NCI-H82 treated with DMSO at 0.1 percent for 48 hours (cell line): ENCODE measurements around the gene YIPF3.

Experiments
- DNase-seq: peaks from one replicate; lab custom pipeline; 2025; ENCODE audit not compliant: unreplicated experiment; lab: John Stamatoyannopoulos, UW

The YIPF3 gene

GRCh38 chr6:43493833-43494232 lies 22.9 kb downstream of the YIPF3 start:
- no peak for DNase-seq

GRCh38 chr6:43493230-43493629 lies 23.5 kb downstream of the YIPF3 start:
- DNase-seq: no peak

GRCh38 chr6:43492673-43493072 lies 24.1 kb downstream of the YIPF3 start:
- no peak for DNase-seq

DNA sequence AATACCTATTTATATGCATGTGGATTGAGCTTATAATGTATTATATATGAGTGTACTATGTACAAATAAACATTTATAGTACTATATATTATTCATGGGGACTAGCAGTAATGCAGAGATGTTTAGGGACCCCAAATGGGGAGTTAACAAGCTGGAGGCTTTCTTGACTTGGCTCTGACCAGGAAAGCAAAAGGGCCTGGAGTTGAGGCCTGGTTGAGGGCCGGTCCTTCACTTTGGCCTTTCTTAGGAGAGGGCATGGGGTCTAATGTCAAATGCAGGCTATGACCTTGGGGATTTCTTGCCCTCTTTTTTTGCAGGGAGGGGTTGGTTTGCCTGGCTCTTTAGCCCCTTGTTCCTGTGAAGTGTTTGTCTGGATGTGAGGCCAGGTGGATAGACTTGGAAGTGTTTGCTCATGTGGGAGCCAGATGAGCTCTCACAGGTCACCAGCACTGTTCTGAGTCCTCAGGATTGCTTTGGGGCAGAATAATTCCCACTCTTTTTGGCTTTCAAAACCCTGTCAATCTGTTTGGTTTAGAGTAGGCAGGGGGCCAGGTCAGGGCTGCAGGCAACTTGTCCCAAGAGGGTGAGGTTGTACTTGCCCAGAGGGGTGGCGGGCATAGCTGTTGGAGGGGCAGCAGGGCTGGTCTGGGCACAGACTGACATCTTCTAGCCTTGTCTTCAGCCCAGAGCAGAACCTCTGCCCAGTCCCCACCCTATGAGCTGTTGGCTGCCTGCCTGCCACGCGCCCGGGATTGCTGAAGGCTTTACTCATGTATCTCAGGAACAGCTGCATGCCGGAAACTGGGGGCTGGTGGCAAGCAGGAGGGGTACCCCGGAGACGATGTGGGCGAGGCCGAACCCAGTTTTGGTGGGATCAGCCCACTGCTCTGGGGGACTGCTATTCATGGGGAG lies 24.7 kb downstream of the YIPF3 start:
- DNase-seq: no peak

- DNase-seq: no peak
Observed at GRCh38 chr6:43490523-43490939, 26.2 kb downstream of the YIPF3 start.

DNA sequence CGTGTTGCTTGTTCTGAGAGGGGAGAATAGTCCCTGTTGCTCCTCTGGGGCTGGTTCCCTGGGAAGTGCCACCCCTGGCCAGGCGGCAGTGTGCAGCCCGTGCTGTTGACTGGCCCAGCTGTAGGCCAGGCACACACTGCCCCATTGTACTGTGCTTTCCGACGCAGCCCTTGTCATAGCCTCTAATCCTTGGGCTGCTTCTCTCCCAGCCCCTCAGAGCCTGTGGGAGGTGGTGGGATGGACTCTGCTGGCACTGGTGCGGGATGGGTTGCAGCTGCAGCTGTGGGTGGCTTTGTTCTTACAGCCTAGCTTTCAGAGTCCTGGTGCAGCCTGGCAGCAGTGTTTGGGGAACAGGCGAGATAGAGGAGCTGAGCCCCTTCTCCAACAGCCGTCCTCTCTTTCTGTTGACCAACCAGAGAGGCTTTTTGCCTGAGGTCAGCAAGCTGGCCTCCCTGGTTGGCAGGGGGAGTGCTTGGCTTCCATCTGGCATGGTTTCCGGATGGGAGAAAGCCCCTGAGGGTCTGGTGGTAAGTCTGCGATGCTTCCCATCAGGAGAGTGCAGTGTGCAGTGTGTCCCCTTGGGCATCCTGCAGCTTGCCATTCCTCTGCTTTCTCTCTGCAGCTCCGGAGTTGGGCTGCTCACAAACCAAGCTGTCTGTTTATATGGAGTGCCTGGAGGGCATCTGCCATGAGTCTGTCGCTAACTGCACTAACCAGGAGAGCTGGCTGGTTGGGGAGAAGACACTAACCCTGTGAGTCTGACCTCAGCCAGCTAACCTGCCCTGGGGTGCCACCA lies 27.3 kb downstream of the YIPF3 start:
- DNase-seq: no peak

- no peak for DNase-seq
Observed at GRCh38 chr6:43488667-43489276, 28.0 kb downstream of the YIPF3 start.

- DNase-seq: no peak
Observed at GRCh38 chr6:43481591-43482236, 35.0 kb downstream of the YIPF3 start.

GRCh38 chr6:43481075-43481474 lies 35.7 kb downstream of the YIPF3 start:
- no peak for DNase-seq

- DNase-seq: no peak
Observed at GRCh38 chr6:43478008-43478372, 38.7 kb downstream of the YIPF3 start.

- peak; percentile 59 for DNase-seq
Observed at GRCh38 chr6:43477235-43478007, 39.3 kb downstream of the YIPF3 start, which contains the start of gene TJAP1. Gene TJAP1, plus strand, starts transcription at chr6:43477570. Its CDS starts 21,432 bp downstream, at chr6:43499002.

DNA sequence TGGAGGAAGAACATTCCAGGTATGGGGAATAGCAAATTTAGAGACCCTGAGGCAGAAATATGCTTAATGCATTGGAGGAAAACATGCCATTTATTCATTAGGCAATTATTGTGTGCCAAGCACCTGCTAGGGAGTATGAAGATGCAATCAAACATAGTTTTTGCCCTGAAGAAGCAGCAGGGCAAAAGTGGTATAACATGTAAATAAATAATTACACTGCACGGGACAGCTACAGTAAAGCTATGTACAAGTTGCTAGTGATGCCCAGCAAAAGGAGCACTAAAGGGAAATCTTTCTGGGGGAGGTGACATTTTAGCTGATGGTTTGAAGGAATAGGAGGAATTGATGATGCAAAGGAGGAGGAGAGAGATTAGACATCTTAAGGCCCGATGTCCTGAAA lies 40.0 kb downstream of the YIPF3 start:
- no peak for DNase-seq

DNA sequence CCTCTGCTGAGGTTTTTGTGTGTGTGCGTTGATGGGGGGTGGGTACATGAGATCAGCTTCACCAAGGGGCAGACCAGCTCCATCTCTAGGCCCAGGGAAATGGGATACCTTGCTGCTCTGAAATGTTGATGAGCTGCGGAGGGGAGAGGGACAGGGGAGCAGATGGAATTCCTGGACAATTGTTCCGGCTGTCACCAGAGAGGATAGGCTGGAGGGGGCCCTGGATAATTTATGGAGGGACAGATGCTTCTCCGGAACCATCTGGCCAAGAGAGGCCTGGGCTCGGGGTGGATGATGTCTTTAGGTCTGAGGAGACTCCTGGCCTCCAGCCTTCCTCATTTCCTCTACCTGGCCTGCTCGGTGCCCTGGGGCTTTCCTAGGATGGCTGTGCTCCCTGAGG lies 41.2 kb downstream of the YIPF3 start:
- DNase-seq: peak; percentile 71

DNA sequence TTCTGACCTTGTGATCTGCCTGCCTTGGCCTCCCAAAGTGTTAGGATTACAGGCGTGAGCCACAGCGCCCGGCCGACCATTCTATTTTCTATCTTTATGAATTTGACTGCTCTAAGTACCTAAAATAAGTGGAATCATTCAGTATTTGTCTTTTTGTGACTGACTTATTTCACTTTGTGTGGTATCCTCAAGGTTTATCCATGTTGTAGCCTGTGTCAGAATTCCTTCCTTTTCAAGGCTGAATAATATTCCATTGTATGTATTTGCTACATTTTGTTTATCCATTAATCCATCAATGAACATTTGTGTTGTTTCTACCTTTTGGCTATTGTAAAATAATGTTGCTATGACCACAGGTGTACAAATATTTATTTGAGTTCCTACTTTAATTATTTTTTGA lies 44.2 kb downstream of the YIPF3 start:
- no peak for DNase-seq

DNA sequence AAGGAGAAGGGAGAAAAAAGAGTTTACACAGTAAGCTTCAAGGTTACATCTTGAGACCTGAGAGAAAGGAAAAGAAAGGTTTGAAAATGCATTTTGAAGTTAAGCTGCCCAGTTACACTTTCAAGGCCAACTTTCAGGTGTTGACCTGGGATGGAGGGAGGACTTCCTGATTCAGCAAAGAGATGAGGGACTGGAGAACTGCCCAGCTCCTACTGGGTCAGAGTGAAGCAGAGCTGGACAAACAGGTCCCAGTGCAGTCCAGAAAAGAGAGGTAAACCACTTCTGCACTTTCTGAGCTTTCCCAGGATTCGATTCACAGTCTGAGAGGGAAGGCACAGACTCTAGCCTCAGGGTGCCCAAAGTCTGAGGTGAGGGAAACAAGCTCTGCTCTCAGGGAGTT lies 45.3 kb downstream of the YIPF3 start:
- DNase-seq: no peak

GRCh38 chr6:43469947-43470346 lies 46.8 kb downstream of the YIPF3 start:
- no peak for DNase-seq

- no peak for DNase-seq
Observed at GRCh38 chr6:43468748-43469681, 47.7 kb downstream of the YIPF3 start.

- no peak for DNase-seq
Observed at GRCh38 chr6:43468240-43468639, 48.5 kb downstream of the YIPF3 start.

GRCh38 chr6:43467752-43468151 lies 49.0 kb downstream of the YIPF3 start:
- no peak for DNase-seq
